H9 (cell line): ENCODE results near the gene SAMD8. TPM values are rescaled to one million over a fixed set of nuclear protein-coding genes. Genes with fewer than 3 reads are reported as not detected.

Source experiments
- DNase-seq: peaks from one replicate; pipeline ENCODE4 v3.0.0-alpha.2; 2017
- H2AFZ ChIP-seq: one replicate; pipeline ENCODE4 v1.6.1; 2013; ENCODE audit warnings: mild to moderate bottlenecking, low read length, control low read depth, moderate library complexity
- H2AK5ac ChIP-seq: 2 replicates; pipeline ENCODE4 v1.6.1; 2013; ENCODE audit warnings: low read length, control low read depth, mixed read lengths; ENCODE audit not compliant: insufficient read length
- H2BK120ac ChIP-seq: one replicate; pipeline ENCODE4 v1.6.1; 2013; ENCODE audit warnings: low read depth, mild to moderate bottlenecking, low read length, control low read depth, inconsistent platforms; ENCODE audit not compliant: poor library complexity, severe bottlenecking
- H2BK12ac ChIP-seq: 2 replicates; pipeline ENCODE4 v1.6.1; 2013; ENCODE audit warnings: low read length, control low read depth, mixed read lengths, low read depth; ENCODE audit not compliant: insufficient read length
- H2BK15ac ChIP-seq: 2 replicates; pipeline ENCODE4 v1.6.1; 2013; ENCODE audit warnings: low read depth, low read length, control low read depth
- H2BK20ac ChIP-seq: one replicate; pipeline ENCODE4 v1.6.1; 2013; ENCODE audit warnings: low read depth, mild to moderate bottlenecking, low read length, control low read depth, inconsistent platforms; ENCODE audit not compliant: poor library complexity, severe bottlenecking
- H2BK5ac ChIP-seq: 2 replicates; pipeline ENCODE4 v1.6.1; 2013; ENCODE audit warnings: low read length, control low read depth, mixed read lengths; ENCODE audit not compliant: insufficient read length
- H3K14ac ChIP-seq: 2 replicates; pipeline ENCODE4 v1.6.1; 2013; ENCODE audit warnings: low read length, control low read depth; ENCODE audit not compliant: insufficient read depth
- H3K18ac ChIP-seq: 2 replicates; pipeline ENCODE4 v1.6.1; 2013; ENCODE audit warnings: low read depth, mild to moderate bottlenecking, mixed read lengths, low read length, control low read depth; ENCODE audit not compliant: insufficient read length
- H3K23ac ChIP-seq: 2 replicates; pipeline ENCODE4 v1.6.1; 2013; ENCODE audit warnings: low read length, control low read depth, mixed read lengths, low read depth; ENCODE audit not compliant: insufficient read length
- H3K23me2 ChIP-seq: 2 replicates; pipeline ENCODE4 v1.6.1; 2013; ENCODE audit warnings: low read depth, mild to moderate bottlenecking, mixed read lengths, low read length, control low read depth; ENCODE audit not compliant: insufficient read length, poor library complexity, severe bottlenecking
- H3K27ac ChIP-seq: 2 replicates; pipeline ENCODE4 v1.5.1; 2013; ENCODE audit warnings: low read length, control low read depth, mixed read lengths, low read depth; ENCODE audit not compliant: insufficient read length
- H3K27me3 ChIP-seq: 2 replicates; pipeline ENCODE4 v1.6.1; 2013; ENCODE audit warnings: low read length, control low read depth, inconsistent platforms; ENCODE audit not compliant: insufficient read depth
- H3K4ac ChIP-seq: 2 replicates; pipeline ENCODE4 v1.6.1; 2013; ENCODE audit warnings: low read depth, mild to moderate bottlenecking, control low read depth, inconsistent platforms, low read length, moderate library complexity
- H3K4me1 ChIP-seq: 2 replicates; pipeline ENCODE4 v1.6.1; 2013; ENCODE audit warnings: low read length, control low read depth, inconsistent platforms; ENCODE audit not compliant: insufficient read depth
- H3K4me2 ChIP-seq: 2 replicates; pipeline ENCODE4 v1.6.1; 2013; ENCODE audit warnings: low read length, control low read depth, mixed read lengths; ENCODE audit not compliant: insufficient read length, insufficient read depth
- H3K56ac ChIP-seq: 2 replicates; pipeline ENCODE4 v1.6.1; 2013; ENCODE audit warnings: low read depth, mild to moderate bottlenecking, mixed read lengths, low read length, control low read depth; ENCODE audit not compliant: insufficient read length
- H3K79me1 ChIP-seq: 2 replicates; pipeline ENCODE4 v1.6.1; 2013; ENCODE audit warnings: low read depth, mild to moderate bottlenecking, moderate library complexity, low read length, control low read depth, inconsistent platforms; ENCODE audit not compliant: insufficient read depth, poor library complexity, severe bottlenecking
- H3K79me2 ChIP-seq: 2 replicates; pipeline ENCODE4 v1.6.1; 2013; ENCODE audit warnings: low read length, control low read depth, inconsistent platforms; ENCODE audit not compliant: insufficient read depth
- H3K9ac ChIP-seq: 2 replicates; pipeline ENCODE4 v1.6.1; 2013; ENCODE audit warnings: low read length, control low read depth, mixed read lengths; ENCODE audit not compliant: insufficient read length; ENCODE audit errors: extremely low read depth
- H3K9me3 ChIP-seq: one replicate; pipeline ENCODE4 v1.6.1; 2013; ENCODE audit warnings: low read depth, low read length, inconsistent platforms; ENCODE audit not compliant: control insufficient read depth
- H3T11ph ChIP-seq: one replicate; pipeline ENCODE4 v1.6.1; 2013; ENCODE audit warnings: mild to moderate bottlenecking, low read length, control low read depth, inconsistent platforms
- H4K20me1 ChIP-seq: one replicate; pipeline ENCODE4 v1.6.1; 2013; ENCODE audit not compliant: control insufficient read depth, insufficient read length, insufficient read depth
- H4K5ac ChIP-seq: 2 replicates; pipeline ENCODE4 v1.6.1; 2013; ENCODE audit warnings: low read depth, mild to moderate bottlenecking, mixed read lengths, low read length, control low read depth; ENCODE audit not compliant: insufficient read length
- H4K8ac ChIP-seq: replicated peaks from 2 replicates; pipeline ENCODE4 v1.6.1; 2013; ENCODE audit warnings: low read length, control low read depth, mixed read lengths, low read depth; ENCODE audit not compliant: insufficient read length
- H4K91ac ChIP-seq: 2 replicates; pipeline ENCODE4 v1.6.1; 2013; ENCODE audit warnings: low read depth, mild to moderate bottlenecking, moderate library complexity, mixed read lengths, low read length, control low read depth; ENCODE audit not compliant: insufficient read length
- H3K27ac Mint-ChIP-seq, 3 experiments: 2 replicates in 2 of 3; 3 replicates in 1 of 3; pipeline ENCODE4 v1.8.0; 2020 to 2021; ENCODE audit warnings: mixed read lengths in 3 of 3, mild to moderate bottlenecking in 1 of 3, moderate library complexity in 1 of 3
- H3K27me3 Mint-ChIP-seq: 2 replicates; pipeline ENCODE4 v1.8.0; 2021; ENCODE audit warnings: low read depth, mild to moderate bottlenecking, moderate library complexity, mixed read lengths
- H3K36me3 Mint-ChIP-seq, 3 experiments: 2 replicates in 2 of 3; 3 replicates in 1 of 3; pipeline ENCODE4 v1.8.0; 2020 to 2021; ENCODE audit warnings: low read depth in 3 of 3, mixed read lengths in 3 of 3; ENCODE audit not compliant: insufficient read depth in 1 of 3
- H3K4me1 Mint-ChIP-seq, 2 experiments: 2 replicates each; pipeline ENCODE4 v1.8.0; 2020; ENCODE audit warnings: mixed read lengths in 2 of 2
- H3K4me3 Mint-ChIP-seq, 2 experiments: 2 replicates in 1 of 2; 3 replicates in 1 of 2; pipeline ENCODE4 v1.8.0; 2020 to 2021; ENCODE audit warnings: mild to moderate bottlenecking in 2 of 2, mixed read lengths in 2 of 2, moderate library complexity in 1 of 2
- H3K9me3 Mint-ChIP-seq, 2 experiments: 2 replicates in 1 of 2; 3 replicates in 1 of 2; pipeline ENCODE4 v1.8.0; 2020; ENCODE audit warnings: mild to moderate bottlenecking in 2 of 2, mixed read lengths in 2 of 2, moderate library complexity in 1 of 2
- CTCF ChIP-seq: fragments of 200-600 bp; sonication (generic); conservative IDR thresholded peaks from 3 replicates; pipeline ENCODE4 v1.8.0; 2021; ENCODE audit warnings: antibody characterized with exemption, mild to moderate bottlenecking
- WGBS: extraction: QIAGEN DNeasy Blood & Tissue Kit; methylation state at CpG from one replicate; pipeline ENCODE4 v1.1.7; 2013; ENCODE audit warnings: missing lambda C conversion rate, low lambda C conversion rate, mixed read lengths; ENCODE audit not compliant: insufficient read length; ENCODE audit errors: extremely low coverage; 5-methylcytosine and 5-hydroxymethylcytosine counted together
- total RNA-seq: library from RNA; stranded (reverse); gene quantifications from 2 replicates; pipeline ENCODE4 v1.2.1, GENCODE V29; 2021

The SAMD8 gene
- total RNA-seq, 1 experiment from 2014 or later: 18.8 TPM

- Histone ChIP-seq H3K4me1 (peaks cover 7% of the 10 kb centered on the region), H3K4me2 (no peak overlapping the region), H2BK5ac (no peak overlapping the region), H2AFZ (no peak overlapping the region), H3K27me3 (no peaks in the 10 kb centered on the region), H3K27ac (no peak overlapping the region), H3K9ac (no peak overlapping the region), H2BK120ac (no peak overlapping the region), H3K79me2 (no peaks in the 10 kb centered on the region), H3K18ac (no peak overlapping the region), H3T11ph (no peak overlapping the region), H3K4ac (no peak overlapping the region), H4K20me1 (no peaks in the 10 kb centered on the region), H3K79me1 (no peaks in the 10 kb centered on the region), H2BK15ac (no peak overlapping the region), H3K23me2 (no peaks in the 10 kb centered on the region), H2BK12ac (no peak overlapping the region), H3K23ac (no peak overlapping the region), H4K91ac (no peak overlapping the region), H2BK20ac (no peak overlapping the region), H4K5ac (no peak overlapping the region), H3K9me3 (no peaks in the 10 kb centered on the region), H4K8ac (no peak overlapping the region), H2AK5ac (no peak overlapping the region), H3K14ac (no peak overlapping the region), H3K56ac (no peak overlapping the region)
- DNase-seq: peak; percentile 57
- H3K27me3 Mint-ChIP-seq: peaks cover 8% of the 10 kb centered on the region
- peaks cover 34 to 37% of the 10 kb centered on the region in 2 experiments for H3K4me1 Mint-ChIP-seq
- TF ChIP-seq CTCF: no peak
- no CpG with 5 or more reads among the region's 6 CpGs for WGBS
- H3K4me3 Mint-ChIP-seq: peak overlapping the region in 1 of 2 experiments; percentile 0; a peak in 1 of 5 replicates
- peak overlapping the region; percentile 13 to 32 (median 16); a peak in 4 of 7 replicates for H3K27ac Mint-ChIP-seq
- peaks cover 1 to 4% of the 10 kb centered on the region in 2 experiments for H3K9me3 Mint-ChIP-seq
- peaks cover 0 to 4% (median 1%) of the 10 kb centered on the region in 3 experiments; a peak in 3 of 7 replicates for H3K36me3 Mint-ChIP-seq
Measured at GRCh38 chr10:75076348-75076747, 35.1 kb upstream of the SAMD8 start.
